NCI-H2107 treated with DMSO at 0.1 percent for 48 hours (cell line): ENCODE results near the gene SERGEF.

Experiments
- DNase-seq: peaks from one replicate; lab custom pipeline; 2025; ENCODE audit not compliant: unreplicated experiment; lab: John Stamatoyannopoulos, UW

Gene SERGEF

DNA sequence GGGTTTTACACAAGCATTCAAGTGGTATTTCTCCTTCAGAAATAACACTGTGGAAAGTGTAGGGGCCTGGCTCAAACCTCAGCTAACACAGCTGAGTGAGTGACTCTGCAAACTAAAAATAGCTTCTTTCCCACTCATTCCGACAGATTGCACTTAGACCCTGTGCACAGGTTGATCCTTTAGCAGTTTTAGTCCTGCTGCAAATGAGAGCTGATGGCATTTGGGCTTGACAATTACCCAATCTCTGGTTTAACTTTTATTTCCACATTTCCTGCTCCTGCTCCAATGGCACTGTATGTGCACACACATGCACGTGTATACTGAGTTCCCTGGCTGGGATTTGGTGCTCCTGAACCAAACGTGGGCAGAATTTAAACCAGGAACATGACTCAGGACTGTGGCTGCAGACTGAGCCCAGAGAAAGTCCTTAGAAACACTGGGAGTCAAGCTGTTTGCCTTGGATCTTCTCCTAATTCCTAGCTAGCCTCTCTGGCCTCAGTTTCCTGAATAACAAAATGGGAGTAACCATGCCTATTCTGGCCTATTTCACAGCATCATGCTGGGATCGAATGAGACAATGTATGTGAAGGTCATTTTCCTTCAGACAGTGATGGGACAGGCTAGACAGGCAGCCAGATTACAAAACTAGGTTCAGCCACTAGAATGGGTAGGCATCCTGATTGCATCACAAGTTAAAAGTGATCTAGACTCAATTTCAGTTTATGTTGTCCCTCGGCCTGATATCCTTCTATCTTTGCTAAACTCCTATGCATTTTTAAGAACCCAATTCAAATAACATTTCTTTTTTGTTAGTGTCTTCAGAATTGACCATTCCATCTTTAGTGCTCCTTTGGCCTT, 58.2 kb downstream of the SERGEF start:
- no peak for DNase-seq

DNA sequence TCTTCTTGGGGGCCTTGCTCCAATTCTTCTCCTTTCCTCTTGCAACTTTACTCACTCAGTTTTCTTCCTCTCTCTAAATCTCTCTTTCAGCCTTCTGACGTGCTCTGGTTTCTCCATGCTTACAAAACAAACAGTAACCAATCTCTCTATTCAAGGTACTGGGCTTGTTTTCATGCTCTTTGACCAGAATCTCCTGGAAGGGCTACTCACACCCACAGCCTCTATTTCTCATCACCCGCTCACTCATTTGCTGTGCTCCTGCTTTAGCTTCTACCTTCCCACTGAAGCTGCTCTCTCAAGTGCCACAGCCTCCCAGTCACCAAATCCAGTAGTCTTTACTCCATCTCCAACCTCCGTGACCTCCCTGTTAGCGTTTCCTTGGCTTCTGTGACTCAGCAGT, 60.4 kb downstream of the SERGEF start:
- no peak for DNase-seq

DNA sequence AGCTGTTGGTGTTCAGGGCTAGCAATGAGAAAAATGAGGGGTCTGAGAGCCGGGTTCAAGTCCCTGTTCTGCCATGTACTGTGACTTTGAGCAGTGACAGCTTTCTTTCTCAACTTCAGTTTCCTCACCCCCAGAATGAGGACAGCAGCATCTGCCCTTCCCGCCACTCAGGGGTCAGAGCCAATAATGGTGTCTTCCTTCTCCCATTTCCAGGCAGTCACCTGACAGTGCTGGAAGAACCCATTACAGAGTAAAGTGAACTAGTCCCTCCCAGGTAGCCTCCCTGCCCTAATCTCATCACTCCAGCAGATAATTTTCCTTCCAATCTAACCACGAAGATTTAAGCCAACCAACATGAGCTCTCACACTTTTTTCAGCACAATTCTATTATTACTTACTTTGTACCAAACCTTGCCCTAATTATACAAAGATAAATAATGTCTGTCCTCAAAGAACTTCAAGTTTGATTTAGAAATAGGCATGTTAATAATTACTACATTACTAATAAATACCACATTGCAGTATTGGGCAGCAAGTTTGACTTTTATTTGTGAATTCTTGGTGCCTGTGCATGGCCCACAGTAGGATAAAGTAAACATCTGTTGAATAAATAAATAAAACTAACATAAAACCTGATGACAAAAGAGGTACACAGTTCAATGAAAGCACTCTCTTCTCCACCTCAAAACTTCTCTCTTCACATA, 61.0 kb downstream of the SERGEF start:
- DNase-seq: no peak

DNA sequence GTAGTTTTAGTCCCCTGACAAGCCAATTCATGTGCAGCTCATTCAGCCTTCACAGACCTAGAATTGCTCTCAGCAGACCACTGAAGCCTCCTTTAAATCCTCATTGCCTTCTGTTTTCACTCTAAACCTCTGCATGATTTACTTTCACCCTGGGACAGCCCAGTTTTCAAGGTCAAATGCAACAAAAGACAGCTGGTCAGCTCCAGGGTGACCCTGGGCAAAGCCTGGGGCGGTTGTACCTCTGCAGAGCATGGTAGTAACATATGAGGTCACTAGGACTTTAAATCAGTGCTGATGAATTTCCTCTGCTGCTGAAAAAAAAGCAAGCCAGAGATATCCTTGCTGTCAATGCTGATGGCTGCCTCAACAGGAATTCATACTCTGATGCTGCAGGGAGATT, 62.2 kb downstream of the SERGEF start:
- no peak for DNase-seq

DNA sequence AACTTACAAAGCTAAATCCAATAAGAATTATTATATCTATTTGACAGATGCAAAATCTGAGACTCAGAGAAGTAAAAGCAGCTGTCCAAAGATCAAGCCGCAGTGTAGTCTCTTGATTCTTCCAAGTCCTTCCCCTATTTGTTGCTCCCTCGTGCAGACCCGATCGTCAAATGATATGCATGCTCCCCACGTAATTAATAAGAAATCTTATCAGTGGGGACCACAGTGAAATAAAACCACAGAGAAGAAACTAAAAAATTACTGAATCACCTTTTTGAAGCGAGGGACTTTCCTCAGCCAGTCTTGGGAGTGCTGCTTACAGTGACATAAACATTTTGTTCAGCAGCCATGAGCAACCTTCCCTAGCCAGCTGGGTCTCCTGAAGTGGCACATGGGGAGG, 64.6 kb downstream of the SERGEF start:
- DNase-seq: no peak

DNA sequence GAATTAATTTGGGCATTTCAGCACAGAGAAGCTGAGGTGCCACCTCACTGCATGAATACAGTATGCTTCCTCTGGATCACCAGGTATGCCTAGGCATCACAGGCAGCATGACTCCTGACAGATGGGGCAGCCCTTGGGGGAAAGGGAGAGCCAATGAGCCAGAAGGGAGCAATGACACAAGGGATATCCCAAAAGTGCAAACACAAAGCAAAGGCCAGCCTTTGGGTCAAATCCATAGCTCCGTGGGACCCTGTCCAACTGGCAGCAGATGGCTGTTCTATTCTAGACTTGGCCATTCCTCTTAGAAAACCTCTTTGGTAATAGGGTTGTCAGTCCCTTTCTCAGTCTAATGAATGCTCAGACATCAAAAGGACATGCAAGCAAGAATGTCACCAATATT, 73.3 kb downstream of the SERGEF start:
- no peak for DNase-seq

DNA sequence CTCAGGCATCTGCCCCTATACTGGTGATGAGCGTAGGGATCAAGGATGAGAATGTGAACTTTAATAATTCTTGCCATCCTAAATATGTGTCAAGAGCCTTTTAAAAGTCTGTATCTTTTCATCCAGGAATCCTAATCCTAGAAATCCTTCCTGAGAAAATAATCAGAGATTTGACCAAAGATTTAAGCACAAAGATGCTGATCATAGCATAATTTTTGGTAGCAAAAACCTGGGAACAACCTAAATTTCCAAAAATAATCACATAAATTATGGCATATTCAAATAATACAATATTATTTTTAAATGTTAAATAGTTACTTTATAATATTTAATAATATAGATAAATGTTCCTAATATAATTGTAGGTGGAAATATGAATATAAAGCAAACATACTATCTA, 76.1 kb downstream of the SERGEF start:
- DNase-seq: no peak

DNA sequence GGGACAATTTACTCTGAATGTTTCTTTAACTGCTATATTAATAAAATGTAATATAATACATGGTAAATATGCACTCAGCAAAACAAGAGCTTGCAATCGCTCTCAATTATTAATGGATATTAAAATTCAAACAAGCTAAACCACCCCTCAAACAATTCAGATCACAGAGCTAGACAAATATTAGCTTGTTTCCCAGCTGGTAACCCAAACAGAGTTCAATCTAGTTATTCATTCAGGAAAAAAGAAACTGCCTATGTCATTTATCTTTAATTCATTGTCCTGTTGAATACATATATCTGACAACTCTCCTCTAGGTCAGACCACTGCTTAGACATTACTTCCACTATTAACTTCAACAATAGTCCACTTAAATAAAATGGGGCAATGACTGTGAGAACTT, 78.7 kb downstream of the SERGEF start:
- DNase-seq: no peak

DNA sequence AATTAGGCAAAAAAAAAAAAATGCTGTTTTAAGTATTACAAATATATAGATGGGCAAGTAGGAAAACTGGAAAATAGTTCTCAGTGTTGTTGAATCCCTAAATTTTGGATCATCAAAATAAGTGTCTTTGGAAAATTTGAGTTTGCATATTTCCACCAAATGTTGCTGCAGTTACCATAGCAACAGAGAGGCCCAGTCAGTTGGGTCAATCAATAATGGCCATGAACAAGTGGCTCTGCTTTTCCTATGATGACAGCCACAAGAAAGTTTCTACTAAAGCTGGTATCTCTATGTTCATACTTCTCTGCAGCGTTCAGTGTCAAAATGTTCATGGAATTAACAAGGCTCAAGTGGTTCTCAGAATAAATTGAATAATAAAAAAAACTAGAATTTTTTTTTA, 79.1 kb downstream of the SERGEF start:
- no peak for DNase-seq

DNA sequence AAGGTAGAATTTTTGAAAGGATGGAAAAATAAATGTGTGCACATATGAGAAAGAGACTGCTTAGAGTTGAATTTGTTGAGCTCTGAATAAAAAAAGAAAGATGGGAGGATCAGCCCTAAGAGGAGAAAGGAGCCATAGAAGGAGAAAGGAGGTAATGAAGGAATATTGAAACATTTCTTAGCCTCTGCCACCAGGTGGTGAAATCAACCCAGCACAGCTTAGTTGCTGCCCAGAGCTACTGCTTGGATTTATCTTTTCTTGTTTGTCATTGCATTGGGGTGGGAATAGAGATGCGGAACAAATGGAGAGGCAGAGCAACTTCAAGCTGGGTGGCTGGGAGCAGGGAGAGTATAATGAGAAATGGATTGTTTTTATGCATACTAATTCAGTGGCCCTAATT, 80.4 kb downstream of the SERGEF start:
- DNase-seq: no peak

DNA sequence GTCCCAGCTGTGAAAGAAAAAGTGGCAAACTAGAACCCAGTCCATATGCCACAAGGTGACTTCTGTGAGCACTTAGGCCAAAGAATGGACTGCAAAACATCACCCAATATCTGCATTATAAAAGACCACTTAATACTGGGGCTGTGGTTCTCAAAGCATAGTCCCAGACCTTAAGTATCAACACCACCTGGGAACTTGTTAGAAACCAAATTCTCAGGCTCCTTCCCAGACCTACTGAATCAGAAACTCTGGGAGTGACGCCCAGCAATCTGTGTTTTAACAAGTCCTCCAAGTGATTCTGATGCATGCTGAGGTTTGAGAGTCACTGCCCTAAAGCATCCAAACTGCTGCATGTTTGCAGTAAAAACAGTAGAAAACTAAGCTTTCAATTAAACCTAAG, 81.3 kb downstream of the SERGEF start:
- no peak for DNase-seq

DNA sequence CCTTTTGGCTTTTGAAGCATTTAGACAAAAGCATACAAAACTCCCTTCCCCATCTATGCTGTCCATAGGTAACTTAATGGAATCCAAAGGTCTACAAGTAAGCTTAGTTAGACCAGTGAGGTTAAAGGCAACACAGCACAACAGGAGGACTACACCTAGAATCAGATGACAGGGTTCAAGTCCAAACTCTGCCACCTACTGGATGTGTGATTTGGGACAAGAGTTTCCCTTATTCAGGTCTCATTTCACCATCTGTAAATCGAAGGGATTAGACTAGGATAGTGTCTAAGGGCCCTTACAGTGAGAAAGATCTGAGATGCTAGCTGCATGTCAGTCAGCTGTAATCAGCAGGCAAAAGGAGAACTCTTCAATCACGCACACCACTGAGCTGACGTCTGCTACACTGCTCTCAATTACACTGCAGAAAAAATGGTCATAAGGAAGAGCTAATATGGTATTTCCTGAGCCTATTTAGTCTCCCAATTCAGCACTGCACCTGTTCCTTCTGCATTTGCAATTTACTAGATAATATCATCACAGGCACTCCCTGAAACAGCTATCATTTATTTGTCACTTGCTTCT, 82.2 kb downstream of the SERGEF start:
- DNase-seq: no peak

DNA sequence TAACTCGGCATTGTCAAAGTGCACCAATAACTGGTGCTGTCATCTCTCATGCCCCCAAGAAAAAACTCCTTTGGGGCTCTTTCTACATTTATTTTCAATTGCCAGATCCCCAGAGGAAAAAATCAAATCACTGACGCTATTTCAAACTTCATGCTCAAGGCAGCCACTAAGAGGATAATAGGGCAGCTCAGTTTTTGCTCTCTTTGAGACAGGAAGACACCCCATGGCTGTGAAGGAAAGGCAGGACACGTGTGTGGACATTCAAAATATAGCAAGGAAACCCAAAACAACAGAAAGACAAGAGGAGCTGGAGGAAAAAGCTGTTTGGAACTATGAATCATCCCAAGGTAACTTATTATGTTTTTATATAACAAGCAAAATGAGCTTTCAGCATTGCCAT, 83.7 kb downstream of the SERGEF start:
- no peak for DNase-seq

DNA sequence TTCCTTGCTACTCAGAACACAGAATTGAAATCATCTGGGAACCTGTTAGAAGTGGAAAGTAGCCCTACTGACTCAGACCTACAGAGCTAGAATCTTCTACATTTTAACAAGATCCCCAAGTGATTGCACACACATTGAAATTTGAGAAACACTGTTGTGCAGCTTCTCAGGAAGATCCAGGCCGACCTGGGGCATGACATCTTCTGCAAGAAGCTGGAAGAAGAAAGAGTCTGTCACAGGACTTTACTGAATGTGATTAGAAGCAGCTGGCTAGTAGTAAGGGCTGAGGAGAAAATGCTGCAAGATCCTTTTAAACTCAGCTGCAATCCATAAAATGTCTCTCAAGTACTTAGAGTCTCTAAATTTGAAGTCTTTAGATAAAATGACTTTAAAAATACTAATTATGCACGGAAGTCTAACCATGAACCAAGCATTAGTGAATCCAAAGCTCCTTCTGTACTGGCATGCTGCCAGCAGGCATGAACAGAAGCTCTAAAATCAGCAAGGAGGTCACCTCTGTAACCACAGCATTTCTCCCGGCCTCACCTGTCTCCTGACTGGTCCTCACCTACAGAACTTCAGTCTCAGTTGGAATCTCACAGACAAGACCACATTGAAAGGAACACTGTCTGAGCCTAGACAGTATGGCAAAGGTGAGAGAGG, 85.0 kb downstream of the SERGEF start:
- DNase-seq: no peak

DNA sequence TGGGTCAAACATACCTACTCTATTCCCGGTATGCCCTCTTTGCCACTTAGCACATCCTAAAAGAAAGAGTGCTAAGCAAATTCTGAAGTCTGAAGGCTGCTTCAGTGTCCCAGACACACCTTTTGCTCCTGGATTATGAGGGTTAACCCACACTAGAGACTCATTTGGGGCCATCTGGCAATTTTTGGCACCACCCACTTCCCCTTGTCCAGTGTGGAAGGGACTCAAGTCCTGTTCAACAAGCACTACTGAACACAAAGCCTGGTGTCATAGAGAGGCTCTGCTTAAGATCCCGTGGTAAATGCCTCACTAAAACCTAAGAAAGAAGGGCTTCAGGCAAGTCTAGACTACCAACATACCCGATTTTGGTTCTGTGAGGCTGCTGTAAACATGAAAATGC, 85.8 kb downstream of the SERGEF start:
- DNase-seq: no peak

DNA sequence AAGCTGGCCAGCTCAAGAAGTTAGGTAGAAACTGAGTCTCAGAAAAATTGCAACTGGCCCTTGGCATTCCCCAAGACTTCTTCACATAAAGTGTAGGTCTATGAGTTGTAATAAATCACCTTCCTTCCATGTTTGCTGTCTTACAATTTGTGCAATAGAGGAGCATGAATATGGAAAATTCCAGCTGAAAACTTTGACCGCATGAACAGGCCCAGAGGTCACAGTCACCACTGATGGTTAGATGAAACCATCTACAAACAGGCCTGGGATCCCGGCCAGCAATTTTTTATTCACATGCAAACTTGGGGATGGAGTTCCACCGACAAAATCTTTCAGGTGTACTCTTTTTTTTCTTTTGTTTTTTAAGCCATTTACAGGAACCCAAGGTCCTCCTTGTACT, 88.1 kb downstream of the SERGEF start:
- no peak for DNase-seq

DNA sequence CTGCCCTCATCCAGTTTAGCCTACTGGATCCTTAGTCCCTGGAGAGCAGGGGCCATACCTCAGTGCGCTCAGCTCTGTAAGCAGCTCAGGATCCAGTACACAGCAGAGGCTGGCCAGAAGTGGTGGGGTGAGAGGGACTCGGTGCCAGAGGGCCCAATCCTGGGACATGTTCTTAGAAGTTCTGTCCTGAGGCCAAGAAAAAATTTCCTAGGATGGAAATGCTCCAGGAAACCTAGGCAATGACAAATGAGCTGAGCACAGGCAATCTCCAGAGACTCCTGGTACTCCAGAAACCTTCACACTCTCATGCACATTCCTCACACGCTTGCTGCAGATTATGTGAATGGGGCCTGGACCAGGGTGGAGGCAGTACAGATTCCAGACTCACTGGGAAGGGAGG, 89.6 kb downstream of the SERGEF start:
- no peak for DNase-seq

DNA sequence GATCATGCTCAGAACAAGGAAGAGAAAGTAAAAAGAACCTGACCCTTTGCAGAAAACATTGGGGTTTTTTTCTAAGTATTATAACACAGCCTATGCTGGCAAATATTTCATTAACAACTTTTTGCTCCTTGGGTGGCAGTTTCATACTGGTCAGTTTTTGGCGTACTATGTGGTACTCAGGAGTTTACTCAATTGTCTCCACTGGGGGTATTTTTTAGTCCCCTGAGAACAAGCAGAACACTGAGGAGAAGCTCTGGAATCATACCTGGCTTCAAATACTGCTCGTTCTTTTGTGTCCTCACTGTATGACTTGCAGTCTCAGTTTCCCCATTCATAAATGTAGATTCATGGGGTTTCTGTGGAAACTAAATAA, 90.4 kb downstream of the SERGEF start:
- no peak for DNase-seq

DNA sequence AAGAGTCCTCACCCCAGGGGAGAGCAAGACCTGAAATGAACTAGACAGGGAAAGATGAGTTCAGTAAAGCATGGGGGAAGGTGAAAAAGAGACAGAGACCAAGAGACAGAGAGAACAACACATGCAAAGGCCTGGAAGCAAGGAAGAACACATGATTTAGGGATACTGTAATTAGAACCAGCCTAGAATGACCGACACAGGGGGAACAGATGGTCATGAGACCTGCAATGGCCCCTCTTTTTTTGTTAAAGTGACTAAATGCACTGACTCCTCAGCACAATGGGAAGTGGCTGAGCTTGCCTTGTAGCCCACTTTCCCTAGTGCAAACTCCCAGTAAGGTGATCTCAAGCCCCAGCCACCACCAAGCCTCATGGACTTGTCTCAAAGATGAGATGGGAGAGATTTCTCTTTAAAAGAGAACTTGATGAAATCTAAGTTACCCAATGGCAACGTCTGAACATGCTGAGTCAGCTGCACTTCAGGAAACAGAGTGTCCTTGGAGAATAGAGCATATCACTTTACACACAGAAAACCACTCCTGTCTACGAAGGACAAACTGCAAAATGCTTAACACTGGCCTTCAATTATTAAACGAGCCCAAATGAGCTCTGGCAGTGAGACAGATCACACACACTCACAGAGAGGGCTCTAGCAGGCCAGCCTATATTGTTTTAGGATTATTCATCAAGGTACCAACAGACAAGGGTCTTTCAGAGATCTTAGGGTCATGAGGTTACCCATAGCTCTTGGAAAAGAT, 91.0 kb downstream of the SERGEF start:
- peak; percentile 25 for DNase-seq

DNA sequence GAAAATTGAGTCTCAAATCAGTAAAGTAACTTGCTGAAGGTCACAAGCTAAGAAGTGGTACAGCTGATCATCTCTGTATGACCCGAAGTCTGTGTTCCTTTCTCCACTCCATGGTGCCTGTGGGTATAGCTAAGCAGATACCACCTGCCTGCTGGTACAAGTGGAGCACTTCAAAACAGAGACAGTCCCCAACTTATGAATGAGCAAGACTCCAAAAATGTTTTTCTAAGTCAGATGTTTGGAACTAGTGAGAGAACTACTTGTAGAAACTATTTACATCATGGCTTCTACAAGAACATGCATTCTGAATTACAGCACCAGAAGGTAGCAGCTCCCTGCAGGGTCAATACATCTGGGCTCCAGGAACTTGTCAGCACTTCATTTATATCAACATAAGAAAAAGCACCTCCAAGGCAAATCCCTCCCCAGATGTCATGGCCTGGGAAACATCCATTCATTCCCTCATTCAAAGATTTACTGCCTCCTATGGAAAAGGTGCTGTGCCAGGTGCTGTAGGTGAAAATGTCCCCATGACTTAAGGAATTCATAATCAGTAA, 94.7 kb downstream of the SERGEF start:
- no peak for DNase-seq

DNA sequence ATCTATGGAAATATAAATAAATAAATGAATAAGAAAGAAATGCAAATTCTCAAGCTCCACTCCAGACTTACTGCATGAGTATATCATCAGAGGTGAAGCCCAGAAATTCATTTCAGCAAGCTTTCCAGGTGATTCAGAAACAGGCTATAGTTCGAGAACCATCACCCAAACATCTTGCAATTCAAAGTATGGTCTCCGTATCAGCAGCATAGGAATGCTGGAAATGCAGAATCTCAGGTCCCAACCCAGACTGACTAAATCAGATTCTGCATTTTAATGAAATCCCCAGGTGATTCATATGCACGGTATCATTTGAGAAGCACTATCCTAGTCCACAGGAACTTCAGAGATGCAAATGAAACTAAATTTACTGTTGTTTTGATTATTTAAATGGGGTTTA, 95.3 kb downstream of the SERGEF start:
- DNase-seq: no peak
